Endothelial cell (in vitro differentiated cells): ENCODE data around the gene HIVEP3. TPM values are rescaled to one million over a fixed set of nuclear protein-coding genes. Genes with fewer than 3 reads are reported as not detected.

Experiments
- DNase-seq: peaks from one replicate; pipeline ENCODE4 v3.0.0; 2021; ENCODE audit warnings: low spot score
- H3K27ac Mint-ChIP-seq: one replicate; pipeline ENCODE4 v1.8.0; 2021; ENCODE audit warnings: mixed read lengths, inconsistent platforms; ENCODE audit not compliant: unreplicated experiment
- H3K27me3 Mint-ChIP-seq: one replicate; pipeline ENCODE4 v1.8.0; 2021; ENCODE audit warnings: mild to moderate bottlenecking, moderate library complexity, mixed read lengths, inconsistent platforms; ENCODE audit not compliant: unreplicated experiment
- H3K36me3 Mint-ChIP-seq: one replicate; pipeline ENCODE4 v1.8.0; 2021; ENCODE audit warnings: mild to moderate bottlenecking, low read depth, mixed read lengths, inconsistent platforms; ENCODE audit not compliant: unreplicated experiment
- H3K4me1 Mint-ChIP-seq: one replicate; pipeline ENCODE4 v1.8.0; 2021; ENCODE audit warnings: mild to moderate bottlenecking, mixed read lengths, inconsistent platforms; ENCODE audit not compliant: unreplicated experiment
- H3K4me3 Mint-ChIP-seq: one replicate; pipeline ENCODE4 v1.8.0; 2021; ENCODE audit warnings: mild to moderate bottlenecking, mixed read lengths, inconsistent platforms; ENCODE audit not compliant: unreplicated experiment
- H3K9me3 Mint-ChIP-seq: one replicate; pipeline ENCODE4 v1.8.0; 2021; ENCODE audit warnings: mixed read lengths, inconsistent platforms; ENCODE audit not compliant: unreplicated experiment
- total RNA-seq: library from RNA; stranded (reverse); fragmentation: NEBNext Ultra II Directional; extraction: Animal tissue kit (Norgen Biotek cat#: 25700); gene quantifications from one replicate; pipeline ENCODE4 v1.2.1, GENCODE V29; 2021; ENCODE audit not compliant: unreplicated experiment
- TF ChIP-seq, protein P1 (sequence below): fragments of 200-600 bp; sonication (generic); IDR thresholded peaks from one replicate; pipeline ENCODE4 v1.5.0; 2021; ENCODE audit warnings: antibody characterized with exemption; ENCODE audit not compliant: unreplicated experiment

Gene HIVEP3
- total RNA-seq, 1 donor from 2014 or later: 8.9 TPM

DNA sequence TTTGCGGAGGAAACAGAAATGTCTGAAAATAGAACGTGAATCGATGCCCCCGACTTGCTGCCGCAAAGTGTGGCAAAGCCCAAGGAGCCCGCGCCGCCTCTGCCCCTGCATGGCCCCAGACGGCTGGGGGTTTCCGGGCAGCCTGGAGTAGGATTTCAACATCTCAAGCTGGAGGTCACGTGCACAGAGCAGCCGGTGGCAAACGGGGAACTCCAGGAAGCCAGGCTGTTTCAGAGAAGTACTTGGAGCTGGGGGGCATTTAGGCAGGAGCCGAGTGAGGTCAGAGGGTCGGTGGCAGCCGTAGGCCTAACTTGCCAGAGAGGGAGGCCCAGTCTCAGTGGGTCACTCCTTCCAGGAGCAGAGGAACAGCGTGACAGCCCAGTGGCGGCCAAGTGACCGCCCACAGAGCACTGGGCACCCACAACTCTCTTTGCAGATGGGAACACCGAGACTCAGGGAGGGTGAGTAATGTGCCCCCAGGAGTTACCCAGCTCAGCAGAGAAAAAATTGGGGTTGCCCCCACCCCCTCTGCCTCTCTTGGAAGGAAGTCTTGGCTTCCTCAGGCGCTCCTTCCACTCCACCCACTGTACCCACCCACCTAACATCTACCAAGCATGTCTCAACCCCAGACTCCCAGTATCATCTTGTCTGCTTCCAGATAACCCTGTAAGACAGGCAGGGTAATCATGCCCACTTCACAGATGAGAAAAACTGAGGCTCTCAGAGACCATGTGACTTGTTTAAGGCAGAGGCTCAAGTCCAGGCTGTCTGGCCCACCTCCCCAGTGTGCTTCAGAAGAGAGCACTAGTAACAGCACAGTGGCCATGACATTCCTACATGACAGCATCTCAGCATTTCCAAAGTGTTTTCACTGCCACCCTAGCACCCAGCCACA lies 179.4 kb downstream of the HIVEP3 start:
- H3K27me3 Mint-ChIP-seq: peaks cover 7% of the 10 kb centered on the region
- H3K9me3 Mint-ChIP-seq: no peaks in the 10 kb centered on the region
- no peaks in the 10 kb centered on the region for H3K36me3 Mint-ChIP-seq
- TF ChIP-seq, protein P1, sequence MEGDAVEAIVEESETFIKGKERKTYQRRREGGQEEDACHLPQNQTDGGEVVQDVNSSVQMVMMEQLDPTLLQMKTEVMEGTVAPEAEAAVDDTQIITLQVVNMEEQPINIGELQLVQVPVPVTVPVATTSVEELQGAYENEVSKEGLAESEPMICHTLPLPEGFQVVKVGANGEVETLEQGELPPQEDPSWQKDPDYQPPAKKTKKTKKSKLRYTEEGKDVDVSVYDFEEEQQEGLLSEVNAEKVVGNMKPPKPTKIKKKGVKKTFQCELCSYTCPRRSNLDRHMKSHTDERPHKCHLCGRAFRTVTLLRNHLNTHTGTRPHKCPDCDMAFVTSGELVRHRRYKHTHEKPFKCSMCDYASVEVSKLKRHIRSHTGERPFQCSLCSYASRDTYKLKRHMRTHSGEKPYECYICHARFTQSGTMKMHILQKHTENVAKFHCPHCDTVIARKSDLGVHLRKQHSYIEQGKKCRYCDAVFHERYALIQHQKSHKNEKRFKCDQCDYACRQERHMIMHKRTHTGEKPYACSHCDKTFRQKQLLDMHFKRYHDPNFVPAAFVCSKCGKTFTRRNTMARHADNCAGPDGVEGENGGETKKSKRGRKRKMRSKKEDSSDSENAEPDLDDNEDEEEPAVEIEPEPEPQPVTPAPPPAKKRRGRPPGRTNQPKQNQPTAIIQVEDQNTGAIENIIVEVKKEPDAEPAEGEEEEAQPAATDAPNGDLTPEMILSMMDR: no peak
- no peak overlapping the region for H3K4me3 Mint-ChIP-seq
- DNase-seq: no peak
- H3K4me1 Mint-ChIP-seq: peaks cover 13% of the 10 kb centered on the region
- H3K27ac Mint-ChIP-seq: no peak overlapping the region

DNA sequence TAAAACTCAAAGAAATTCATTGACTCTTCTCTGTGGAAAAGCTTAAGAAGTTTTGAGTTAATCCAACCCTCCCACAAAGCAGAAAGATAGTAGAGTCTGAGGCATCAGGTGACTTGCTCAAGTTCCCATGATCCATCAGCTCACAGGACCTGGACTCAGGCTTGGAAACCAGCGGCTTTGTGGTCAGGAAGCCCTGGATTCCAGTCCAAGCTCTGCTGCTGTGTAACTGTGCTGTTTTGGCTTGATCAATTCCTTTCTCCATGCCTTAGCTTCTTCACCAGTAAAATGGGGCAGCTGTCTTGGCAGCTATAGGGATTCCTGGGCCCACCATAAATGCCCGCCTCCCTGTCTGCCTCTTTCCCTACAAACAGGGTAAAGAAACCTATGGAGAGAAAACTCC lies 180.2 kb downstream of the HIVEP3 start:
- DNase-seq: no peak

DNA sequence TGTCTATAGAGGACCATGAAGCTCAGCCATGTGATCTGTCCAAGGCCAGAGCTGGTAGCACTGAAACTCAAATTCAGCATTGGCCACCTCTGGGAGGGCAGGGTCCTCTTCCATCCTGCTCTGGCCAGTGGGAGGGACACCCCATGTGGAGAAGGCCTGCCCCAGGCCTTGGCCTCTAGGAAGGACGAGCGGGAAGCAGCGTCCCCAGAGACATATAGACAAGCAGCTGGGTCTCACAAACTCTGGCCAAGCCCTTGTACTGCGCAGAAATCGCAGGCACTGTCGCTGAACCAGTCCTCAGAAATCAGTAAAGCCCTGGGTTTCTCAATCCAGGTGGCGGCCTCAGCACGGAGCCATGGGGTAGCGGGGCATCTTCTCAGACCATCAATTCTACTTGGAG lies 180.7 kb downstream of the HIVEP3 start:
- Mint-ChIP-seq H3K4me1 (peaks cover 15% of the 10 kb centered on the region), H3K9me3 (no peaks in the 10 kb centered on the region), H3K27ac (no peak overlapping the region), H3K36me3 (no peaks in the 10 kb centered on the region), H3K4me3 (no peak overlapping the region), H3K27me3 (peaks cover 7% of the 10 kb centered on the region)
- TF ChIP-seq, protein P1: no peak
- no peak for DNase-seq

More for the DNA sequence above, 180.2 kb downstream of the HIVEP3 start:
- no peak overlapping the region for H3K27ac Mint-ChIP-seq
- TF ChIP-seq, protein P1: no peak
- H3K9me3 Mint-ChIP-seq: no peaks in the 10 kb centered on the region
- H3K4me1 Mint-ChIP-seq: peaks cover 15% of the 10 kb centered on the region
- no peak overlapping the region for H3K4me3 Mint-ChIP-seq
- no peaks in the 10 kb centered on the region for H3K36me3 Mint-ChIP-seq
- peaks cover 7% of the 10 kb centered on the region for H3K27me3 Mint-ChIP-seq

DNA sequence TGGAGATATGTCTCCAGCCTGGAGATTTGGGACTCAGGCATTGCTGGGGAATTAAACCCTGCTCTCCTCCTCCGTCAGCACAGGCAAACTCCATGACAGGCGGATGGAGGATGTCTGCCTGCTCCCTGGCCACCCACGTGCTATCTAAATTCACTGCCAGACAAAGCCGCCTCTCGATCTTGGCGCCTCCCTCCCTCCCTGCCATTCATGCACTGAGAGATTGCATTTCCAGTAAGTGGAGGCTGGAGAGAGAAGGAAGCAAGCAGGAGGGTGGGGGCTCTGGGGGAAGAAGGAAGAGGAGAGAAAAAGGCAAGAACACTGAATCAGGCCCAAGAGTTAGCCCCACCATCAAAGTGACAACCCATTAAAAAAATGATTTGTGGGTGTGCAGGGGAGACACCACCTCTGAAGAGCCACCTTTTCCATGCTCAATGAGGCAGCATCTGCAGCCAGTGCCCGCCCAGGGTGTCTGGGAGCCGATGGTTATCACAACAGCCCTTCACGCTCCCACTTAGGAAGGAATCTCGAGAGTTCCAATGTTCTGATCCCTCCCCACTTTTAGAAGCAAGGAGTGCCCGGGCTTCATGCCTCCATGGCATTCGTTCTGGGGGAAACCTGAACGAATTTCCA lies 183.0 kb downstream of the HIVEP3 start:
- TF ChIP-seq, protein P1: no peak
- H3K27ac Mint-ChIP-seq: no peak overlapping the region
- H3K4me1 Mint-ChIP-seq: peaks cover 8% of the 10 kb centered on the region
- no peaks in the 10 kb centered on the region for H3K36me3 Mint-ChIP-seq
- H3K4me3 Mint-ChIP-seq: no peak overlapping the region
- DNase-seq: no peak
- peaks cover 9% of the 10 kb centered on the region for H3K27me3 Mint-ChIP-seq
- no peaks in the 10 kb centered on the region for H3K9me3 Mint-ChIP-seq

DNA sequence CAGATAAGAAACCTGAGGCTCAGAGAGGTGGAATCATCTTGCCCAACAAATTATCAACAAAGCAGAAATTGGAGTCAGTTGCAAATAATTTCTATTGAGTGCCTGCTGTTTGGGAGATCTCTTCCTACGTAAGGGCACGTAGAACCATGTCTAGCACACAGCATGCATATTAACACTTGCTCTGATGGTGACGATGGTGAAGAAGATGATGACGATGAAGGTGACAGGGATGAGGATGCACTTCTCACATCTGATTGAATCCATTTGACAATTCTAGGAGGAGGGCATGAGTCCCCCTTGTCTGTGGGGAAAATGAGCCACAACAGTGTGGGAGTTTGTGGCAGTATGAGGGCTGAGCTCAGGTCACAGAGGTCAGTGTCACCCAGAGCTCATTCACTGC lies 183.6 kb downstream of the HIVEP3 start:
- Mint-ChIP-seq H3K4me3 (no peak overlapping the region), H3K4me1 (peaks cover 3% of the 10 kb centered on the region), H3K9me3 (no peaks in the 10 kb centered on the region), H3K27ac (no peak overlapping the region), H3K27me3 (peaks cover 9% of the 10 kb centered on the region), H3K36me3 (no peaks in the 10 kb centered on the region)
- DNase-seq: no peak
- TF ChIP-seq, protein P1: no peak
